KOPT-K1 (cell line): ENCODE results near the gene TAF8.
A peak's percentile ranks its signal among the peaks of the same experiment; 100 is the strongest.

Source experiments
- H3K27ac ChIP-seq: fragments of 200-600 bp; sonication (generic); 2 replicates; pipeline ENCODE4 v1.5.1; 2016; ENCODE audit warnings: antibody characterized with exemption, mild to moderate bottlenecking, low read depth, low read length; ENCODE audit not compliant: poor library complexity, severe bottlenecking
- H3K36me3 ChIP-seq: fragments of 200-600 bp; sonication (generic); 2 replicates; pipeline ENCODE4 v1.5.1; 2017; ENCODE audit warnings: antibody characterized with exemption, mild to moderate bottlenecking, low read length, moderate library complexity; ENCODE audit not compliant: insufficient read depth
- H3K9me3 ChIP-seq: fragments of 200-600 bp; sonication (generic); 2 replicates; pipeline ENCODE4 v1.5.1; 2017; ENCODE audit warnings: antibody characterized with exemption, low read length, mild to moderate bottlenecking; ENCODE audit not compliant: insufficient read depth, poor library complexity, severe bottlenecking

The TAF8 gene

DNA sequence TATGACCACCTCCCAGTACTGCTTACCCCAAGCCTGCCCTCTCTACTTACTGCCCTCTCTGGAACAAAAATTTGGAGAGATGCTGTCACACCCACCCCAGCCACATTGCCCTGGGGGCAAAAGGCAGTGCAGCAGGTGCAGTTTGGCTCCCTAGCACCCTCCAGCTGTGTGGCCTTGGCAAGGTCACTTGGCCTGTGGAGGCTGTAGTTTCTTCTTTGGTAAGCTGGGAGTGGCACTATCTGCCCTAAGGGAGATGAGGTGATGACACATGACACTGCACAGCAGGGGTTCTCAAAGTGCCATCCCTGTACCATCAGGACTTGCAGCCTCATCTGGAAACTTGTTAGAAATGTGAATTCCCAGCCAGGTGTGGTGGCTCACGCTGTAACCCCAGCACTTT, 44.8 kb downstream of the TAF8 start:
- no peaks in the 10 kb centered on the region for H3K36me3 ChIP-seq
- H3K27ac ChIP-seq = no peak overlapping the region
- H3K9me3 ChIP-seq = no peaks in the 10 kb centered on the region

DNA sequence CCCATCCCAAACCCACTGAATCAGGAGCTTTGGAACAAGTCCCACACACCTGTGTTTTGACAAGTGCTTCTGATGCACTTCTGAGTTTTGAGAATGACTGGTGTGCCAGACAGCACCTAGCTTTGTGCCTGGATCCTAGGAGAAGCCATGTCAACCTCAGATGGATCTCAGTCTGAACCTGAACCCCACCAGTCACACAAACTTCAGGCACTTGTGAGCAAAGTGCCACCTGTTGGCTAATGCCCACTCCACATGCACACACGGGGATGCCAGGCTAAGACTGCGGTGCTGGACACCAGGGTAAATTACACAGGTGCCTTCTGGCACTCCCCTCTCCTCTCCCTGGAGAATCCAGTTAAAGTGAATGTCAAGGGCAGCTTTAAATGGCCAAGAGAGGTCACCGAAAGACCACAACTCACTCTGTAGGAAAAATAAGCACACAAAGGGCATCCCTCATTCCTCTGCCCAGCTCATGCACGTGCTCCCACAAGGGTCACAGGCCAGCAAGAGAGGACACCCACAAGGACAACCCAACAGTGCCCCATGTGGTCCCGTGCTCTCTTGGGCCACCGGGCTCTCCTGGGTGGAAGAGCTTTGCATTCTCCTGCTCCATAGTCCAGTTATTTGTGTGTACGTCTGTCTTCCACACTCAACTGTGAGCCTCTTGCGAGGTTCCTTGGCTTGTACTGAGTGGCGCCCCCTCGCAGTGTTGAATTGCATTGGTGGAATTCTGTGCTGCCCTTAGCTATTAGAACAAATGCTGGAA, 45.6 kb downstream of the TAF8 start:
- H3K36me3 ChIP-seq = no peaks in the 10 kb centered on the region
- no peaks in the 10 kb centered on the region for H3K9me3 ChIP-seq
- H3K27ac ChIP-seq = no peak overlapping the region

DNA sequence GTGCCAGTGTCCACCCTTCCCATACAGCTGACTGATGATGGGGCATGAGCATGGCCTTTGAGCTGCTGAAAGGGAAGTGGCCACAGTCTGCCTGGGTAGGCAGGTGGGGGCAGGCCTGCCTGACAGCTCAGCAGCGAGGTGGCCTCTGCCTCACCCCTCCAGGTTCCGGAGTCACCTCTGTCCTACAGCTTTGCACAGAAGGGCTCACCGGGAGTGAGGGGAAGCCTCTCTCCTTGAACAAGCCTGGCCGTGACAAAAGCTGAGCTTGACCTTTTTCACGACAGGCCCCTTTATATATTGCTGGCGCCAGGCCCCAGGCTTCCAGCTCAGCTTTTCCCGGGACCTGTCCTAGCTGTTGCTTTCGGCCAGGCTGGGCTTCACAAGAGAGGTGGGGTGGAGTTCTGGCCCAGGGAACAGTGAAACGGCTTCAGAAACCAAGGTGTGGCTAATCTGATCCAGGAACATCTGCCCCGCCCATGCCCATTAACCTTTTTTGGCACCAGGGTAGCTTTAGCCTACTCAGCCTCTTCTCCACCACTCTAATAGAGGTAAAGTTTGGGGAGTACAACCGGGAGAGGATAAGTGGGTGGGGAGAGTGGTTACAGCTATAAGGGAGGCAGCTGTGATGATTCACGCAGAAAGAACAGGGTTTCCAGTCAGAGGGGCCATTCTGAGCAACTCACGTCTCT, 49.2 kb downstream of the TAF8 start:
- H3K36me3 ChIP-seq = no peaks in the 10 kb centered on the region
- no peaks in the 10 kb centered on the region for H3K9me3 ChIP-seq
- H3K27ac ChIP-seq = no peak overlapping the region

DNA sequence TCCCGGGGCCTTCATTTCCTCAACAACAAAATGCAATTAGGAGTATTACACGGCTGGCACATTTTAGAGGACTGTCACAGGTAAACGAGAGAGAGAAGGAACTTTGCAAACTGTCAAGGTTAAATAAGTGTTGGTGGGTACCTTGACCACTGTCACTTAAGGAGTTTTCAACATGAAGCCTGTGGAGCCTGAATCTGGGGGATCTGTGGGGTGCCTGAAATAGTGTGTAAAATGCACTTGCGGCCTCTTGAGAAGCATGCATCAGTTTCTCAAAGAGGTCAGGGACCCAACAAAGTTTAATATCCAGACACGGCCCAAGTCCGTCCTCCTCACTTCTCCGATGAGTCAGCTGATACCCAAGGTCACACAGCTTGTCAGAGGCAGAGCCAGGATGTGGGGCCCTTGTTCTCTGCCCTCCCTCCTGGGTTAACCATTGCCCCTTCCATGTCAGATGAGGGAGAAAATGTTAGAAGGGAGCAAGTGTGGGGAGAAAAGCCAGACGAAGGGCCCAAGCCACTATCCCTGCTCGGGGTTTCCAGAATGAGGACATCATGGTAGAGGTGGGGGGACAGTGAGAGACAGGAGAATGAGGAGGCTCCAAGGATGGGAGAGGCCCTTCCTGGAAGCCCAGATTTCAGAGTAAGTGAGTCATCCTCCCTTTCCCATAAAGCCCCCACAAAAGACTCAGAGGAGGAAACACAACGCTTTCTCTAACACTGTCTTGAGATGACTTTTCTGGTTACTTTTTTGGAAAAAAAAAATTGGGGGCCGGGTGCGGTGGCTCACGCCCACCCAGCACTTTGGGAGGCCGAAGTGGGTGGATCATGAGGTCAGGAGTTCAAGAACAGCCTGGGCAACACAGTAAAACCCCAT, 49.9 kb downstream of the TAF8 start:
- Histone ChIP-seq H3K27ac (no peak overlapping the region), H3K9me3 (no peaks in the 10 kb centered on the region), H3K36me3 (no peaks in the 10 kb centered on the region)

DNA sequence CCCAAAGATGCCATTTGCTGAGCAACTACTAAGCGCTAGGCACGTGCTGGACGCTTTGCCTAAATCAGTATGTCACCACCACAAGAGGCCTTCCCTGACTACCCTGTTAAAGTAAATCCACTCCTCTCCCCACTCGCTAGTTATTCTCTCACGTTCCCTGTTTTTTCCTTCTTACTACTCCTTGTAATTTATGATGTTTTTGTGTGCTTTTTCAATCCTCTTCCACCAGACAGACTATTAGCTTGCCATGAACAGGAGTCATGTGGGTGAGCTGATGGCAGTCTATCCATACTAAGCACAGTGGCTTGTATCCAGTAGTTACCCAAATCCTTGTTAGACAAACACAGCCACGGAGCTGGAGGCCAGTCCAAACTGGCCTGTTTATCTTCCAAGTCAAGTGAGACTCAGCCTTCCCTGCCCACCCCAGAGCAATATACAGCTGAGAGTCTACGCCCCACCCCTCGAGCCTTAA, 50.9 kb downstream of the TAF8 start:
- Histone ChIP-seq H3K9me3 (no peaks in the 10 kb centered on the region), H3K27ac (no peak overlapping the region), H3K36me3 (no peaks in the 10 kb centered on the region)

DNA sequence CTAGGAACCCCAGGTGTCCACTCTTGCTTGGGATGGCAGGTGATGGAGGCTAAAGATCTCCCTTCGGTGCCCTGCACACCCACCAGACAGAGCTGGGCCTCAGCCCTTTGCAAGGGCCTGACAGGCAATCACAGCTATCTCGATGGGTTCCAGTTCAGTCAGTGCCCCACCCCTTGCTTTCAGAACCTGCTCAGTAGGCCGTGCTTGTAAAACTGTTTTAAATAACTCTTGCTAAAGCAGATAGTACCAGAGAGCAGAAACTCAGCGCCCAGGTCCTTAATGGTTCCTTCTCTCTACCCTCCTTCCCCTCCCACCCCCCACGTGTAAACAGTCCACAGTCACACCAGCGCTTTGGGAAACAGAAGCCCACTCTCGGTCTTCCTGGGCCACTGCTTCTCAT, 52.9 kb downstream of the TAF8 start:
- no peaks in the 10 kb centered on the region for H3K9me3 ChIP-seq
- peak overlapping the region; percentile 84 for H3K27ac ChIP-seq

DNA sequence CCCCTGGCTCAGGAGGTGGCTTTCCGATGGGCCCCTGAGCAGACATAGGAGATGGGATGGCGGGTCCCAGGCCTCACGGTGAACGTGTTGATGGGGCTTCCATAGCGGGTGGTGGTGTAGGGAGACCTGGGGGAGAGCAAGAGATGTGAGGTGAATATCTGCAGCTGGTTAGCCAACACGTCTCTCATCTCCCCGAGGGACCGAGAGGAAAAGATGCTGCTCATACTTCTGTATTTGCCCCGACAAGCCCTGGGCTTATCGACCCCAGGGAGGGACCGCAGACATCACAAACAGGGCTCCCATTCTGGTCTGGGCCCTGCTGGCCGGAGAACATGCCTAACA, 53.4 kb downstream of the TAF8 start:
- H3K36me3 ChIP-seq = no peaks in the 10 kb centered on the region

More for the DNA sequence above, 52.9 kb downstream of the TAF8 start:
- no peaks in the 10 kb centered on the region for H3K36me3 ChIP-seq

DNA sequence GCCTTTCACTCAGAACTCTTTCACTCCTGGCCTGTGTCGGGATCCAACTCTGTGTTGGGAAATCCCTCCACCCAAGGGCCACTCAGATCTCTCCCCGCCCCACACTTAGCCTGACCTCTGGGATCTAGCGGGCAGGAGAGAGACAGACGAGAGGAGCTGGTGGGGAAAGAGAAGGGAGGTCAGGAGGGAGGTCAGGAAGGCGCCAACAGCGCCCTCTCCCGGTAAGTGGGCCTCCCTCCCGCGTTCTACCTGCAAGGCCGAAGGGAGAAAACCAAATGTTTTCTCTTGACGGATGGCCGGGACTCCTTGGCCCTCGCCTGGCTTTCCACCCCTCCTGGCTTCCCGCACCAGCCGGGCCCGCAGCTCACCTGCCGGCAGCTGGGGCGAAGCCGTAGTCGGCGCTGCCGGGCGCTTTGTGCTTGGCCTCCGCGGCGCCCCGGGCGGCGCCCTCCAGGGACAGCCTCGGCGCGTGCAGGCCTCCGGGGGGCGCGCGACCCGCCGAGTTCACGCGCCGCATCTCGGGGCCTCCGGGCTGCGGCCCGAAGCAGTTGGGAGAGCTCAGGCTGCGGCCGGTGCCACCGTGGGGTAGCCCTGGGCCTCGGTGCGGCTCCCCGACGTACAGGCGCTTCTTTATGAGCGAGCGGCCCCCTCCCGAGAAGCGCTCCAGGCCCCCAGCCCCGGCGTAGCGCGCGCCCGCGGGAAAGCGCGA, 53.9 kb downstream of the TAF8 start:
- peak overlapping the region; percentile 84 for H3K27ac ChIP-seq
- no peaks in the 10 kb centered on the region for H3K36me3 ChIP-seq

More for the DNA sequence above, 53.4 kb downstream of the TAF8 start:
- Histone ChIP-seq H3K27ac (peak overlapping the region; percentile 84), H3K9me3 (no peaks in the 10 kb centered on the region)

DNA sequence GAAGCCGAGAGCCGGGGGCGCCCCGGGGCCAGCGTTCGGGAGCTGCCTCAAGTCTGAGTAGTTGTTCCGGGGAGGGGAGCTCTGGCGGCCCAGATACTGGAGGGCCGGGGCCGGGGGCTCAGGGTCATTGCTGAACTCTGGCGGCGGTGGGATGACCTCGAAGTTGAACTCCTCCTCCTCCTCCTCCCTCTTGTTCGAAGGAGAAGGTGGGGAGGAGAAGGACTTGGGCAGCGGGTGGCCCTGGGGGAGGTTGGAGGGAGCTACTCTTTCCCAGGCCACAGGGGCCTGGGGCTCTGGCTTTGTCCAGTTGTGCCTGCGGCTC, 54.4 kb downstream of the TAF8 start:
- Histone ChIP-seq H3K27ac (peak overlapping the region; percentile 84), H3K9me3 (no peaks in the 10 kb centered on the region), H3K36me3 (no peaks in the 10 kb centered on the region)

More for the DNA sequence above, 53.9 kb downstream of the TAF8 start:
- no peaks in the 10 kb centered on the region for H3K9me3 ChIP-seq

DNA sequence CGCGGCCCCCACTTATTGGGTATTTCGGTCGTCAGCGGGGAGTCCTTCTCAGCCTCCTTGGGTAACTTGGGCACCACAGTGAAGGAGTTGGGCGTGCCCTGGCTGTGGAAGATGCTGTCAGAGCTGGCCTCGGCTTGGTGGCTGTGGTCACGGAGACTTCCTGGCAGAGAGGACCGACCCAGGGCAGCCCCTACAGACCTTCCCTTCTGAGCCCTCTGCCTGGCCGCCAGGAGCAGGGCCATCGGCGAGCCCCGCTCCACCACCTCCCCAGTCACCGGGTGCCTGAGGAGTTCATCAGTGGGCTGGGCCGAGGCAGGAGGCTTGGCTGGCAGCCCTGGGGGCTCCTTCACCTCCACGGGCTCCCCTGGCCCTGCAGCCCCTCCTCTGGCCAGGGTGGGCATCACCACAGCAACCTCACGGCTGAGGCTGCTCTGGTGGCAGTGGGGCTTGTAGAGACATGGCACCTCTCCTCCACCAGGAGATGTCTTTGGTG, 54.9 kb downstream of the TAF8 start:
- H3K9me3 ChIP-seq = no peaks in the 10 kb centered on the region
- H3K36me3 ChIP-seq = no peaks in the 10 kb centered on the region
- H3K27ac ChIP-seq = peak overlapping the region; percentile 84

DNA sequence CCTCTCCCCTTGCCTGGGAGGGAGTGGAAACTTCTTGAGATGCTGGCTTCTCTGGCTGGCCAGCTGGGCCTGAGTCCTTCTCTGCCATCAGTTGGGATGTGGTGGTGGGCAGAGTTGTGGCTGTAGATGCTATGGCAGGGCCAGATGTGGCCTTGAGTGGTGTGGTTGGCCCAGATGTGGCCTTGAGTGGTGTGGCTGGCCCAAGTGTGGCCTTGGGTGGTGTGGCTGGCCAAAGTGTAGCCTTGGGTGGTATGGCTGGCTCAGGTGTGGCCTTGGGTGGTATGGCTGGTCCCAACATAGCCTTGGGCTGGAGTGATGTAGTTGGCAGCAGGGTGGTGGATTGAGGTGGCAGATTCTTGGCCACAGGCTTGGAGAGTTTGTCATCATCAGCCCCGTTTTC, 55.4 kb downstream of the TAF8 start:
- H3K27ac ChIP-seq = no peak overlapping the region
- no peaks in the 10 kb centered on the region for H3K9me3 ChIP-seq
- no peaks in the 10 kb centered on the region for H3K36me3 ChIP-seq

DNA sequence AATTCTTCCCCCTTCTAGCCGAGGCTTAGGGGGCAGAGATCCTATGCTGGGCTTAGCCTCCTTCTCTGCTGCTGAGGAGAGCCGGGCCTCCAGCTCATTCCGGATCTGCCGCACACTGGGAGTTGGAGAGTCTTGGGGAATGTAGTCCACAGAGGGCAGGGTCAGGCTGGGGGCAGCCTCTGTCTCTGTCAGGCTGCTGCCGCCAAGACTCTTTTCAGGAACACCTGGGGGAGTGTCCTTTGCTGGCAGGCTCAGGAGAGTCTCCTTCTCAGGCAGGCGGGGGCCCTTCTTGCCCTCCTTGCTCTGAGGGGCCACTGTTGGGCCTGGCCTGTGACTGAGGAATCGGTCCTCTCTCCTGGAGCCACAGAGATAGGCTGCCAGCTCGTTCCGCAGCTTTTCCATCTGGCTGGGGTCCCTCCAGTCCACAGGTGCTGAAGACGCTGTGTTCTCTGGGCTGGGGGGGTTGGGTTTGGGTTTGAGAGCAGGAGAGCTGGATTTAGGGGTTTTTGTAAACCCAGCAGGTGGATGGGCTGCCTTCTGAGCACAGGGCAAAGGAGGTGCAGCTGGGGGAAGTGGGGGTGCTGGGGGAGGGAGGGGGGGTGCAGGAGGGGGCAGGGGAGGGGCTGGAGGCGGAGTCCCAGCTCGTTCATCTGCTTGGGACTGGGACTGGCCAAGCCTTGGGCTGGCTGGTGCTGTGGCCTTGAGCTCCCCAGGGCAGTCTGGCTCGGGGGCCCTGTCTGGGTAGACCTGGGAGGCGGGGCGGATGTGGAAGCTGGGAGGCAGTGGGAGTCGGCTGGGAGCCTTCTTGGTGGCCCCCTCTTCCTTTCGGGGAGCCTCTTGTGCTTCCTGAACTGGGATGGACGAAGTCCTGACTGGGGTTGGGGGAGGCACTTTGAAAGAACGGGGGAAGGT, 56.0 kb downstream of the TAF8 start:
- no peak overlapping the region for H3K27ac ChIP-seq
- no peaks in the 10 kb centered on the region for H3K9me3 ChIP-seq
- no peaks in the 10 kb centered on the region for H3K36me3 ChIP-seq

DNA sequence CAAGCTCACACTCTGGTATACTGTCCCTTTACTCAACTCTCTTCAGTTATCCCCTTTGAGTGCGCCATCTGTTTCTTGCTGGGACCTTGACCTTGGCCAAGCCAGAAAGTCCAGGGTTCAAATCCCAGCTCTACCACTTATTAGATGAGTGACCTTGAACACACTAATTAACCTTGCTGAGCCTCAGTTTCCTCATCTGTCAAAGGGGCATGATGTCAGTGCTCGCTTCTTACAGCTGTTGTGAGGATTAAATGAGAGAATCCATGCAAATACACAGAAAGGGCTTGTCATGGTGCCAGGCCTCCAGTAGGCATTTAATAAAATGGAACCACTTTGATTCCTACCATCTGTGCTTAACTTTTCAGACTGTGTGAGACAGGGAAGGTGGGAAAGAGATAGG, 57.7 kb downstream of the TAF8 start:
- H3K36me3 ChIP-seq = no peaks in the 10 kb centered on the region
- no peak overlapping the region for H3K27ac ChIP-seq
- no peaks in the 10 kb centered on the region for H3K9me3 ChIP-seq

DNA sequence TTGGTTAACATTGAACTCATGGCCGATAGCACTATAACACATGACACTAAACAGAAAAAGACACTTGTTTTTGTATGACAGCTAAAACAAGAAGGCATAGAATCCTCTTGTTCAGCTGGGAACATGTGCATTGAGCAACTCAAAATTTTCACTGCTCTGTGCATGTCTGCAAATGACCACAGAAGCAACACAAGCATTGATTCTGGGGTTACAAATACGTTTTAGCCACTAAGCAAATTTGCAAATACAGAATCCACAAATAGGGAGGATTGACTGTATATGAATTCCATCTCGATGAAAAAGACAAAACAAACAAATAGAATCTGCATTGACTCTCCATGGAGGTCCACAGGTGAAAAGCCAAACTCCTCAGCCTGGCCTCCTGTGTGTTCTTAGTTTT, 60.4 kb downstream of the TAF8 start:
- Histone ChIP-seq H3K9me3 (no peaks in the 10 kb centered on the region), H3K36me3 (no peaks in the 10 kb centered on the region), H3K27ac (no peak overlapping the region)
